Measurements from ENCODE around the gene ABCC8. TPM values are rescaled to one million over a fixed set of nuclear protein-coding genes. Genes with fewer than 3 reads are reported as not detected.
A peak's percentile ranks its signal among the peaks of the same experiment; 100 is the strongest.

Gene ABCC8
- total and polyA plus RNA-seq, 2 experiments from 2014 or later: 2.0 to 3.4 TPM

DNA sequence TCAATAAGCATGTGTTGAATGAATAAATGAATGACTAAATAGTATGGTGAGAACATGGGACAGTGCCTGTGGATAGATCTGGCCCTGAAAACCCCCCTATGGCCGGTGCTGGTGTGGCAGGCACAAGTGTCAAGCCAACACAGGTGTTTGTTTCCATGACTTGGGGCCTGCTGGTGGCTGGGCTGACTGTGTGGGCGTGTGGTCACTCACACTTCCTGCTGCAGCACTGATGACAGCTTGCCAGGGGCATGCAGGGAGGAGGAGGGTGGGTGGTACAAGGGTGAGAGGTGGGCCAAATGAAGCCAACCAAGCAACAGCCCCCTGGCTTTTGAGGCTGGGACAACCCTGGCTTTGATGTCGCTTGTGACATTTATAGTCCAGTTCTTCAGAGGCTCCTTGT is 30.3 kb upstream of the ABCC8 start:
- H3K4me3 Mint-ChIP-seq: no peak overlapping the region
- no peaks in the 10 kb centered on the region for H3K9me3 Mint-ChIP-seq
- Histone ChIP-seq H3K4me2 (no peak overlapping the region), H3K79me2 (replicated peaks; ENCODE audit: insufficient read depth) (no peaks in the 10 kb centered on the region), H3F3A (replicated peaks; ENCODE audit: low read depth) (no peaks in the 10 kb centered on the region), H2AFZ (no peak overlapping the region), H3K4me1 (ENCODE audit: insufficient read depth) (no peaks in the 10 kb centered on the region), H3K27me3 (ENCODE audit: insufficient read depth) (no peaks in the 10 kb centered on the region), H3K9me2 (ENCODE audit: insufficient read depth) (no peaks in the 10 kb centered on the region), H3K36me3 (ENCODE audit: insufficient read depth) (no peaks in the 10 kb centered on the region), H4K20me1 (replicated peaks; ENCODE audit: insufficient read depth) (no peaks in the 10 kb centered on the region), H3K4me3 (no peak overlapping the region), H3K27ac (ENCODE audit: low read depth) (no peak overlapping the region)
- H3K36me3 Mint-ChIP-seq (ENCODE audit: low read depth): no peaks in the 10 kb centered on the region; the same call in 2 of the 3 replicates
- H3K27me3 Mint-ChIP-seq (ENCODE audit: insufficient read depth, low read depth, poor library complexity): peaks cover 10% of the 10 kb centered on the region
- no peak overlapping the region for H3K27ac Mint-ChIP-seq
- DNase-seq (ENCODE audit: low spot score) (peak; percentile 11), ATAC-seq (peak; percentile 18; the same call in 1 of the 3 replicates)
- TF ChIP-seq, protein P1, sequence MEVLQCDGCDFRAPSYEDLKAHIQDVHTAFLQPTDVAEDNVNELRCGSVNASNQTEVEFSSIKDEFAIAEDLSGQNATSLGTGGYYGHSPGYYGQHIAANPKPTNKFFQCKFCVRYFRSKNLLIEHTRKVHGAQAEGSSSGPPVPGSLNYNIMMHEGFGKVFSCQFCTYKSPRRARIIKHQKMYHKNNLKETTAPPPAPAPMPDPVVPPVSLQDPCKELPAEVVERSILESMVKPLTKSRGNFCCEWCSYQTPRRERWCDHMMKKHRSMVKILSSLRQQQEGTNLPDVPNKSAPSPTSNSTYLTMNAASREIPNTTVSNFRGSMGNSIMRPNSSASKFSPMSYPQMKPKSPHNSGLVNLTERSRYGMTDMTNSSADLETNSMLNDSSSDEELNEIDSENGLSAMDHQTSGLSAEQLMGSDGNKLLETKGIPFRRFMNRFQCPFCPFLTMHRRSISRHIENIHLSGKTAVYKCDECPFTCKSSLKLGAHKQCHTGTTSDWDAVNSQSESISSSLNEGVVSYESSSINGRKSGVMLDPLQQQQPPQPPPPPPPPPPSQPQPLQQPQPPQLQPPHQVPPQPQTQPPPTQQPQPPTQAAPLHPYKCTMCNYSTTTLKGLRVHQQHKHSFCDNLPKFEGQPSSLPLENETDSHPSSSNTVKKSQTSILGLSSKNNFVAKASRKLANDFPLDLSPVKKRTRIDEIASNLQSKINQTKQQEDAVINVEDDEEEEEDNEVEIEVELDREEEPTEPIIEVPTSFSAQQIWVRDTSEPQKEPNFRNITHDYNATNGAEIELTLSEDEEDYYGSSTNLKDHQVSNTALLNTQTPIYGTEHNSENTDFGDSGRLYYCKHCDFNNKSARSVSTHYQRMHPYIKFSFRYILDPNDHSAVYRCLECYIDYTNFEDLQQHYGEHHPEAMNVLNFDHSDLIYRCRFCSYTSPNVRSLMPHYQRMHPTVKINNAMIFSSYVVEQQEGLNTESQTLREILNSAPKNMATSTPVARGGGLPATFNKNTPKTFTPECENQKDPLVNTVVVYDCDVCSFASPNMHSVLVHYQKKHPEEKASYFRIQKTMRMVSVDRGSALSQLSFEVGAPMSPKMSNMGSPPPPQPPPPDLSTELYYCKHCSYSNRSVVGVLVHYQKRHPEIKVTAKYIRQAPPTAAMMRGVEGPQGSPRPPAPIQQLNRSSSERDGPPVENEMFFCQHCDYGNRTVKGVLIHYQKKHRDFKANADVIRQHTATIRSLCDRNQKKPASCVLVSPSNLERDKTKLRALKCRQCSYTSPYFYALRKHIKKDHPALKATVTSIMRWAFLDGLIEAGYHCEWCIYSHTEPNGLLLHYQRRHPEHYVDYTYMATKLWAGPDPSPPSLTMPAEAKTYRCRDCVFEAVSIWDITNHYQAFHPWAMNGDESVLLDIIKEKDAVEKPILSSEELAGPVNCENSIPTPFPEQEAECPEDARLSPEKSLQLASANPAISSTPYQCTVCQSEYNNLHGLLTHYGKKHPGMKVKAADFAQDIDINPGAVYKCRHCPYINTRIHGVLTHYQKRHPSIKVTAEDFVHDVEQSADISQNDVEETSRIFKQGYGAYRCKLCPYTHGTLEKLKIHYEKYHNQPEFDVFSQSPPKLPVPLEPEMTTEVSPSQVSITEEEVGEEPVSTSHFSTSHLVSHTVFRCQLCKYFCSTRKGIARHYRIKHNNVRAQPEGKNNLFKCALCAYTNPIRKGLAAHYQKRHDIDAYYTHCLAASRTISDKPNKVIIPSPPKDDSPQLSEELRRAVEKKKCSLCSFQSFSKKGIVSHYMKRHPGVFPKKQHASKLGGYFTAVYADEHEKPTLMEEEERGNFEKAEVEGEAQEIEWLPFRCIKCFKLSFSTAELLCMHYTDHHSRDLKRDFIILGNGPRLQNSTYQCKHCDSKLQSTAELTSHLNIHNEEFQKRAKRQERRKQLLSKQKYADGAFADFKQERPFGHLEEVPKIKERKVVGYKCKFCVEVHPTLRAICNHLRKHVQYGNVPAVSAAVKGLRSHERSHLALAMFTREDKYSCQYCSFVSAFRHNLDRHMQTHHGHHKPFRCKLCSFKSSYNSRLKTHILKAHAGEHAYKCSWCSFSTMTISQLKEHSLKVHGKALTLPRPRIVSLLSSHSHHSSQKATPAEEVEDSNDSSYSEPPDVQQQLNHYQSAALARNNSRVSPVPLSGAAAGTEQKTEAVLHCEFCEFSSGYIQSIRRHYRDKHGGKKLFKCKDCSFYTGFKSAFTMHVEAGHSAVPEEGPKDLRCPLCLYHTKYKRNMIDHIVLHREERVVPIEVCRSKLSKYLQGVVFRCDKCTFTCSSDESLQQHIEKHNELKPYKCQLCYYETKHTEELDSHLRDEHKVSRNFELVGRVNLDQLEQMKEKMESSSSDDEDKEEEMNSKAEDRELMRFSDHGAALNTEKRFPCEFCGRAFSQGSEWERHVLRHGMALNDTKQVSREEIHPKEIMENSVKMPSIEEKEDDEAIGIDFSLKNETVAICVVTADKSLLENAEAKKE (CRISPR knock-in tag; IDR thresholded peaks at IDR 0.05): no peak
- TF ChIP-seq POLR2AphosphoS5 (IDR thresholded peaks at IDR 0.05; ENCODE audit: low read depth): no peak
- no peak for TF ChIP-seq ZNF114 (CRISPR knock-in tag; IDR thresholded peaks at IDR 0.05)
- TF ChIP-seq ETS1 (IDR thresholded peaks at IDR 0.05): no peak
- no peak for TF ChIP-seq STAT1 (IDR thresholded peaks at IDR 0.05; ENCODE audit: unreplicated experiment)
- TF ChIP-seq CREB1 (CRISPR knock-in tag; IDR thresholded peaks at IDR 0.05; ENCODE audit: low read depth): no peak
- no peak for TF ChIP-seq EZH2phosphoT487 (IDR thresholded peaks at IDR 0.05; ENCODE audit: unreplicated experiment)
- no peak for TF ChIP-seq CTCF (conservative IDR thresholded peaks at IDR 0.05; ENCODE audit: low read depth in 2 of 2)
- no peak for TF ChIP-seq REST (IDR thresholded peaks at IDR 0.05; ENCODE audit: unreplicated experiment)
- no peak for TF ChIP-seq ZNF331 (CRISPR knock-in tag; IDR thresholded peaks at IDR 0.05; ENCODE audit: low read depth)
- no peak for TF ChIP-seq JUNB (IDR thresholded peaks at IDR 0.05; ENCODE audit: unreplicated experiment)
- TF ChIP-seq EZH2 (IDR thresholded peaks at IDR 0.05; ENCODE audit: low read depth, unreplicated experiment): no peak
- no peak for TF ChIP-seq NANOG (IDR thresholded peaks at IDR 0.05; ENCODE audit: borderline replicate concordance)
- peaks cover 8% of the 10 kb centered on the region for H3K4me1 Mint-ChIP-seq
